ENCODE measurements around the gene UTP3.
"Not testable (repeated sequence)": the region's sequence is repeated elsewhere in the genome, so short reads cannot be mapped to it uniquely, and the experiment has no call there.

Gene UTP3

GRCh38 chr4:70721747-70722146, 33.4 kb downstream of the UTP3 start, which contains the start of gene RUFY3:
RUFY3 (plus strand) TSS chr4:70721964; CDS start chr4:70722574, 610 bp downstream.
- no peak for DNase-seq

- no peak for DNase-seq
These were observed 34.0 kb downstream of the UTP3 start for GRCh38 chr4:70722199-70722791.

- DNase-seq = no peak
These were observed 36.1 kb downstream of the UTP3 start for GRCh38 chr4:70724463-70724862.

- DNase-seq = no peak
These were observed 37.3 kb downstream of the UTP3 start for GRCh38 chr4:70725633-70726032.

GRCh38 chr4:70726515-70726914, 38.2 kb downstream of the UTP3 start:
- not testable (repeated sequence) for DNase-seq

GRCh38 chr4:70728091-70728490, 39.8 kb downstream of the UTP3 start:
- no peak for DNase-seq

GRCh38 chr4:70732878-70733277, 44.5 kb downstream of the UTP3 start:
- not testable (repeated sequence) for DNase-seq

- DNase-seq = no peak
These were observed 46.0 kb downstream of the UTP3 start for GRCh38 chr4:70734168-70734954.

GRCh38 chr4:70734971-70735370, 46.6 kb downstream of the UTP3 start:
- DNase-seq = no peak

- DNase-seq = not testable (repeated sequence)
These were observed 47.6 kb downstream of the UTP3 start for GRCh38 chr4:70735915-70736314.

- DNase-seq = no peak
These were observed 48.7 kb downstream of the UTP3 start for GRCh38 chr4:70737006-70737405.

GRCh38 chr4:70737409-70737808, 49.1 kb downstream of the UTP3 start:
- DNase-seq = no peak

- DNase-seq = no peak
These were observed 51.4 kb downstream of the UTP3 start for GRCh38 chr4:70739496-70740337.

Data from NCI-H1048 (cell line).